ENCODE measurements around the gene CLEC4F. TPM values are rescaled to one million over a fixed set of nuclear protein-coding genes. Genes with fewer than 3 reads are reported as not detected.

Gene CLEC4F
- total and polyA plus RNA-seq, 9 donors = 0.06 to 0.53 (median 0.13) TPM; not detected in 1

- Histone ChIP-seq H3K27me3 (ENCODE audit: control insufficient read depth, insufficient read depth, low read length) (peaks cover 44% of the 10 kb centered on the region), H3K4me1 (ENCODE audit: control insufficient read depth, insufficient read depth, low read length) (peaks cover 13% of the 10 kb centered on the region), H3K27ac (ENCODE audit: low read length) (no peak within 1 kb of the TSS), H3K36me3 (ENCODE audit: control insufficient read depth, insufficient read depth, low read length) (no peaks in the 10 kb centered on the region), H3K9me3 (replicated peaks; ENCODE audit: control insufficient read depth, low read depth, low read length) (no peaks in the 10 kb centered on the region), H3K4me3 (ENCODE audit: low read length) (no peak within 1 kb of the TSS)
- under 1% methylated on average over 68 of the region's 69 CpGs for WGBS (ENCODE audit: insufficient coverage)
- DNase-seq = no peak
Measured at GRCh38 chr2:70790136-70790828, 30.1 kb downstream of the CLEC4F start, which contains the start of gene FIGLA. Gene FIGLA (minus strand): TSS chr2:70790643. CDS start chr2:70790638, 5 bp downstream.

- H3K9me3 ChIP-seq (replicated peaks; ENCODE audit: control insufficient read depth, low read depth, low read length) = no peaks in the 10 kb centered on the region
- DNase-seq = peak; percentile 77
- H3K27ac ChIP-seq (ENCODE audit: low read length) = no peak overlapping the region
- no peaks in the 10 kb centered on the region for H3K36me3 ChIP-seq (ENCODE audit: control insufficient read depth, insufficient read depth, low read length)
- H3K4me1 ChIP-seq (ENCODE audit: control insufficient read depth, insufficient read depth, low read length) = peaks cover 13% of the 10 kb centered on the region
- WGBS (ENCODE audit: insufficient coverage) = 5% methylated on average over 19 of the region's 33 CpGs
- no peak overlapping the region for H3K4me3 ChIP-seq (ENCODE audit: low read length)
- H3K27me3 ChIP-seq (ENCODE audit: control insufficient read depth, insufficient read depth, low read length) = peaks cover 44% of the 10 kb centered on the region
Measured at GRCh38 chr2:70789304-70790135, 30.9 kb downstream of the CLEC4F start.

GRCh38 chr2:70785137-70785911 is 35.1 kb downstream of the CLEC4F start:
- WGBS (ENCODE audit: insufficient coverage) = no CpG with 5 or more reads among the region's 7 CpGs
- H3K4me3 ChIP-seq (ENCODE audit: low read length) = no peak overlapping the region
- peaks cover 25% of the 10 kb centered on the region for H3K27me3 ChIP-seq (ENCODE audit: control insufficient read depth, insufficient read depth, low read length)
- peaks cover 10% of the 10 kb centered on the region for H3K4me1 ChIP-seq (ENCODE audit: control insufficient read depth, insufficient read depth, low read length)
- H3K9me3 ChIP-seq (replicated peaks; ENCODE audit: control insufficient read depth, low read depth, low read length) = no peaks in the 10 kb centered on the region
- no peak overlapping the region for H3K27ac ChIP-seq (ENCODE audit: low read length)
- H3K36me3 ChIP-seq (ENCODE audit: control insufficient read depth, insufficient read depth, low read length) = no peaks in the 10 kb centered on the region
- DNase-seq = peak; percentile 66

- Histone ChIP-seq H3K4me1 (ENCODE audit: control insufficient read depth, insufficient read depth, low read length) (peaks cover 4% of the 10 kb centered on the region), H3K9me3 (replicated peaks; ENCODE audit: control insufficient read depth, low read depth, low read length) (no peaks in the 10 kb centered on the region), H3K4me3 (ENCODE audit: low read length) (no peak overlapping the region), H3K27me3 (ENCODE audit: control insufficient read depth, insufficient read depth, low read length) (peaks cover 18% of the 10 kb centered on the region), H3K27ac (ENCODE audit: low read length) (no peak overlapping the region), H3K36me3 (ENCODE audit: control insufficient read depth, insufficient read depth, low read length) (no peaks in the 10 kb centered on the region)
- WGBS (ENCODE audit: insufficient coverage) = 100% methylated on average over 1 of the region's 2 CpGs
- DNase-seq = no peak
Measured at GRCh38 chr2:70784320-70784719, 36.1 kb downstream of the CLEC4F start.

GRCh38 chr2:70779911-70780545 is 40.4 kb downstream of the CLEC4F start:
- Histone ChIP-seq H3K27me3 (ENCODE audit: control insufficient read depth, insufficient read depth, low read length) (peaks cover 9% of the 10 kb centered on the region), H3K36me3 (ENCODE audit: control insufficient read depth, insufficient read depth, low read length) (no peaks in the 10 kb centered on the region), H3K4me3 (ENCODE audit: low read length) (no peak overlapping the region), H3K27ac (ENCODE audit: low read length) (no peak overlapping the region), H3K4me1 (ENCODE audit: control insufficient read depth, insufficient read depth, low read length) (peaks cover 4% of the 10 kb centered on the region), H3K9me3 (replicated peaks; ENCODE audit: control insufficient read depth, low read depth, low read length) (no peaks in the 10 kb centered on the region)
- WGBS (ENCODE audit: insufficient coverage) = 45% methylated on average over 6 of the region's 8 CpGs
- peak; percentile 32 for DNase-seq

GRCh38 chr2:70779491-70779890 is 40.9 kb downstream of the CLEC4F start:
- H3K9me3 ChIP-seq (replicated peaks; ENCODE audit: control insufficient read depth, low read depth, low read length) = no peaks in the 10 kb centered on the region
- peaks cover 9% of the 10 kb centered on the region for H3K27me3 ChIP-seq (ENCODE audit: control insufficient read depth, insufficient read depth, low read length)
- peak; percentile 12 for DNase-seq
- 40% methylated on average over 1 of the region's 3 CpGs for WGBS (ENCODE audit: insufficient coverage)
- H3K36me3 ChIP-seq (ENCODE audit: control insufficient read depth, insufficient read depth, low read length) = no peaks in the 10 kb centered on the region
- H3K4me1 ChIP-seq (ENCODE audit: control insufficient read depth, insufficient read depth, low read length) = peaks cover 4% of the 10 kb centered on the region
- no peak overlapping the region for H3K4me3 ChIP-seq (ENCODE audit: low read length)
- no peak overlapping the region for H3K27ac ChIP-seq (ENCODE audit: low read length)

GRCh38 chr2:70778676-70779075 is 41.7 kb downstream of the CLEC4F start:
- no peak for DNase-seq
- WGBS (ENCODE audit: insufficient coverage) = no CpG with 5 or more reads among the region's 1 CpG
- Histone ChIP-seq H3K27me3 (ENCODE audit: control insufficient read depth, insufficient read depth, low read length) (peaks cover 9% of the 10 kb centered on the region), H3K36me3 (ENCODE audit: control insufficient read depth, insufficient read depth, low read length) (no peaks in the 10 kb centered on the region), H3K4me1 (ENCODE audit: control insufficient read depth, insufficient read depth, low read length) (peaks cover 4% of the 10 kb centered on the region), H3K27ac (ENCODE audit: low read length) (no peak overlapping the region), H3K9me3 (replicated peaks; ENCODE audit: control insufficient read depth, low read depth, low read length) (no peaks in the 10 kb centered on the region), H3K4me3 (ENCODE audit: low read length) (no peak overlapping the region)

GRCh38 chr2:70777450-70777849 is 42.9 kb downstream of the CLEC4F start:
- WGBS (ENCODE audit: insufficient coverage) = no CpG with 5 or more reads among the region's 2 CpGs
- H3K4me3 ChIP-seq (ENCODE audit: low read length) = no peak overlapping the region
- H3K27me3 ChIP-seq (ENCODE audit: control insufficient read depth, insufficient read depth, low read length) = peaks cover 12% of the 10 kb centered on the region
- H3K4me1 ChIP-seq (ENCODE audit: control insufficient read depth, insufficient read depth, low read length) = peaks cover 4% of the 10 kb centered on the region
- no peaks in the 10 kb centered on the region for H3K9me3 ChIP-seq (replicated peaks; ENCODE audit: control insufficient read depth, low read depth, low read length)
- no peaks in the 10 kb centered on the region for H3K36me3 ChIP-seq (ENCODE audit: control insufficient read depth, insufficient read depth, low read length)
- no peak for DNase-seq
- H3K27ac ChIP-seq (ENCODE audit: low read length) = no peak overlapping the region

GRCh38 chr2:70776266-70776665 is 44.1 kb downstream of the CLEC4F start:
- Histone ChIP-seq H3K36me3 (ENCODE audit: control insufficient read depth, insufficient read depth, low read length) (no peaks in the 10 kb centered on the region), H3K4me1 (ENCODE audit: control insufficient read depth, insufficient read depth, low read length) (peaks cover 4% of the 10 kb centered on the region), H3K9me3 (replicated peaks; ENCODE audit: control insufficient read depth, low read depth, low read length) (no peaks in the 10 kb centered on the region), H3K27me3 (ENCODE audit: control insufficient read depth, insufficient read depth, low read length) (peaks cover 14% of the 10 kb centered on the region), H3K4me3 (ENCODE audit: low read length) (no peak overlapping the region), H3K27ac (ENCODE audit: low read length) (no peak overlapping the region)
- no peak for DNase-seq
- WGBS (ENCODE audit: insufficient coverage) = no CpG with 5 or more reads among the region's 3 CpGs
